Inflammatory macrophage treated with lipopolysaccharide for 1 hour (primary cell): Measurements from ENCODE around the gene ENO1.
"Not testable (repeated sequence)": the region's sequence is repeated elsewhere in the genome, so short reads cannot be mapped to it uniquely, and the experiment has no call there.

ENCODE experiments used
- DNase-seq, 2 donors: peaks; one replicate each; pipeline ENCODE4 v3.0.0-alpha.2; 2020 to 2022

ENO1 gene

DNA sequence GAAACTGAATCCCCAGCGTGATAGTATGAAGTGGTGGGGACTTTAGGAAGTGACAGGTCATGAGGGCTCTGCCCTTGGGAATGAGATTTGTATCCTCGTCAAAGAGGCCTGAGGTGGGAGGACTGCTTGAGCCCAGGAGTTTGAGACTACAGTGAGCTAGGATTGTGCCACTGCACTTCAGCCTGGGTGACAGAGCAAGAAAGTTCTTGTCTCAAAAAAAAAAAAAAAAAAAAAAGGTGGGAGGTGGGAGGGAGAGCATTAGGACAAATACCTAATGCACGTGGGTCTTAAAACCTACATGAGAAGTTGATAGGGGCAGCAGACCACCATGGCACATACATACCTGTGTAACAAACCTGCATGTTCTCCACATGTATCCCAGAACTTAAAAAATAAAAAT, 37.1 kb downstream of the ENO1 start:
- no peak for DNase-seq

DNA sequence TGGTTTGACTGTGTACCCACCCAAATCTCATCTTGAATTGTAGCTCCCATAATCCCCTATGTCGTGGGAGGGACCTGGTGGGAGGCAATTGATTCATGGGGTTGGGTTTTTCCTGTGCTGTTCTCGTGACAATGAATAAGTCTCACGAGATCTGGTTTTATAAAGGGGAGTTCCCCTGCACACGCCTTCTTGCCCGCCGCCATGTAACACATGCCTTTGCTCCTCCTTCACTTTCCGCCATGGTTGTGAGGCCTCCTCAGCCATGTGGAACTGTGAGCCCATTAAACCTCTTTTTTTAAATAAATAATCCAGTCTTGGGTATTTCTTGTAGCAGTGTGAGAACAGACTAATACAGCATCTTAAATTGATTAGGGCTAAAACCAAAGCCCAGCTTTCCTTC, 38.5 kb downstream of the ENO1 start:
- peak in 1 of 2 donors; percentile 50 for DNase-seq

DNA sequence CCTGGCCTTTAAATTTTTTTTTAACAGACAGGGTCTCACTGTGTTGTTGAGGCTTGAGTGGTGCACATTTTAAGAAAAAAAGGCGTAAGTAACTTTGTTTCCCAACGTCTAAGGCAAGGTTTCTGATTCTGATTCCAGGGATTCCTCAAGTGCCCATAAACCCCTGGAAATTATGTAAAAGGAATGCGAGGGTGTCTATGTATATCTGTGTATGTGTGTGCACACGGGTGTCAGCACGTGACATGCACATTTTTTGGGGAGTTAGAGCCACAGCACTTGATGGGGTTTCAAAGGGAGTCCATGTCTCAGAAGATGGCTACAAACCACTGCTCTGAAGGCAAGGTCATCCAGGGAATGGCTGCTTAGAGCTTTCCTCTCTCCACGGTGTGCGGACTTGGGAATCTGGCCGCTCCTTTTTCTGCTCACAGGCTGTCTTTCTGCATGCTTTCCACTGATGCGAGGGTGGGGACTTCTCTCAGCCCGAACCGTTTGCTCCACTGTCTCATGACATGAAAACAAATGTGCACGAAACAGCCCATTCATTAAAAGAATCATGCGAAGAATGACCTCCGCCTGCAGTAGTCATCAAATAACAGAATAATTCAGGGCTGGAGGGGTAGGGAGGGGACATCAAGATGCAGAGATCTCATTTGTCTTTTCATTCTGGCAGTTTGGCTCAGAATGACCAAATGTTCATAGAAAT, 42.4 kb downstream of the ENO1 start:
- DNase-seq = no peak

DNA sequence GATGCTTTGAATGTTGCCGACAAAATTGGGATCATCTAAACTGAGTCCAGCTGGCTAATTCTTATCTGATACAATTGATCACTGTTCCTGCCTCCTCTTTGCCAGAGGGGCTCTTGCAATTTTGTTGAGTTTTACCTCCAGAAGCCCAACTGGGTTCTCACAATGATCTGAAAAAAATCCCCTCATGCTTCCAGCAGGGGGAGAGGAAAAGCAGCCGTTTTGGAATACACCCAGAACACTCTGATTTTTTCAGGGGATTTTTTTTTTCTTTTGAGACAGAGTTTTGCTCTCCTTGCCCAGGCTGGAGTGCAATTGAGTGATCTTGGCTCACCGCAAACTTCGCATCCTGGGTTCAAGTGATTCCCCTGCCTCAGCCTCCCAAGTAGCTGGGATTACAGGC, 47.1 kb downstream of the ENO1 start:
- no peak for DNase-seq

DNA sequence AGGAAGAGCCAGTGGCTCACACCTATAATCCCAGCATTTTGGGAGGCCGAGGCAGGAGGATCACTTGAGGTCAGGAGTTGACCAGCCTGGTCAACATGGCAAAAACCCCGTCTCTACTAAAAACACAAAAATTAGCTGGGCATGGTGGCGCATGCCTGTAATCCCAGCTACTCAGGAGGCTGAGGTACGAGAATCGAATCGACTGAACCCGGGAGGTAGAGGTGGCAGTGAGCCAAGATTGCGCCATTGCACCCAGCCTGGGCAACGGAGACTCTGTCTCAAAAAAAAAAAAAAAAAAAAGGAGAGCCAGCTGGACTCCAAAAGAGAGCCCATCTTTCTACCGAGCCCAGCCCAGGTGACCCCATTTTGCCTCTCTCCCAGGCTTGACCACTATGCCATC, 47.8 kb downstream of the ENO1 start:
- not testable (repeated sequence) for DNase-seq

DNA sequence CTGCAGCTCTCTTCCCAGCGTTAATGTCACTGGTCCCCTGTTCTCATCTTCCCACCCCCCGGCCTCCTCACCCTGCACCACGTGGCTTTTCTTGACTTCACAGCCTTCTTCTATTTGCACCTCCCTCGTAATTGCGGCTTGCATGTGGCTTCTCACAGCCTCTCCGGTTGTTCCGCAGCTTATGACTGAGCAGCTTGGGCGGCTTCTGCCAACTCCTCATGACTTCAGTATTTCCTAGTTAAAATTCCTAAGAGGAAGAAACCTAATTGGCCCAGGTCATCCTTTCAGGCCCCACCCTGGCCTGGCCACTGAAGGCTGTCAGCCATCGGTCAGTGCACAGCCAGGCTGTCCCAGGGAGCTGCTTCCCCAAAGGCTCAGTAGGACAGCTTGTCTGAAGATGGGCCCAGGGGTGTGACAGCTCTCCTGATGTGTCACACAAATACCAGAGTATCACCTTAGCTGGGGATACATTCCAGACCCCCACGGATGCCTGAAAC, 52.5 kb downstream of the ENO1 start:
- no peak for DNase-seq

DNA sequence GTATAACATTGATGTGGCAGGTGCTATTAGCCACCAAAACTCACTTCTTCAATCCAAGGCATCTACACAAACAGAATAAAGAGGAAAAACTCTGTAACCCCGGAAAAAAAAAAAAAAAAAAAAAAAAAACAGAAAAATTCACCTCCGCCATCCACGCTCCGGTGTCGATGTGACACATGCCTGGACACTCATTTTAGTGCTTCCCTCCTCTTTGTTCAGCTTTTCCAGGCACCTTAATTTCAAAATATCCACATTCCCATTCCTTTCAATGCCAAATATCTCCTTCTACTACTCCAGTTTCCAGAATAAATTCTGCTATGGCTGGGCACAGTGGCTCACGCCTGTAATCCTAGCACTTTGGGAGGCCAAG, 55.2 kb downstream of the ENO1 start:
- DNase-seq = no peak

DNA sequence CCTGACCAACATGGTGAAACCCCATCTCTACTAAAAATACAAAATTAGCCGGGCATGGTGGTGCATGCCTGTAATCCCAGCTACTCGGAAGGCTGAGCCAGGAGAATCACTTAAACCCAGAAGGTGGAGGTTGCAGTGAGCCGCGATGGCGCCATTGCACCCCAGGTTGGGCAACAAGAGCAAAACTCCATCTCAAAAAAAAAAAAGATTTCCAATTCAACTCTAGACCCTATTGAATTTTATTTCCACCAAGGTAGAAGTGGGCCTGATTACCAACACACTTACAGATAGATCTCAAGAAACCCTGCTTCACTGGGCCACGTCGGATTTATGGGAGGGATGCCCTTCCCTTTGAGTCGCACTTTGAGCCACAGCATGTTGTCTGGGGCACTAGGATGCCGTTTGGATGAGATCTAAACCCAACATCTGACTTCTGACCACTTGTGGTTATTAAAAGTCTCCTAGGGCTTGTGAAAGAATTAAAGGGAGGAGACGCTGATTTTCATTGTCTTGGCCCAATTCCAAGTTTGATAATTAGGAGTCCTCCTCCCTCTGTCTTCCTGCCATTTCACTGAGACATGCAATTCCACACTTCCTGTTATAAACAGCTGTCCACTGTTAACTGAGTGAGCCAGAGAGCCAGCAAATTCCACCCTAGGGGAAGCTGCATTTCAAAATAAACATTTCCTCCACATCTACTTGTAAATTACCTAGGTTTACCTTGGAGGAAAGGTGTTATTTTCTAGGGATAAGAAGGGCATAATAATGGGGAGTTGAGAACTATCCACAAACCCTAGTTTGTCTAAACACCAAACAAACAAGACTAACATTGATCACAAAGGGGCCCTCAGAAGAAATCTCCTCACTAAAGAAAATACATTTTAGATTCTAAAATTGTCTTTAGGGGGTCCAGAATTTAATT, 55.9 kb downstream of the ENO1 start:
- DNase-seq = peak in 1 of 2 donors; percentile 35

DNA sequence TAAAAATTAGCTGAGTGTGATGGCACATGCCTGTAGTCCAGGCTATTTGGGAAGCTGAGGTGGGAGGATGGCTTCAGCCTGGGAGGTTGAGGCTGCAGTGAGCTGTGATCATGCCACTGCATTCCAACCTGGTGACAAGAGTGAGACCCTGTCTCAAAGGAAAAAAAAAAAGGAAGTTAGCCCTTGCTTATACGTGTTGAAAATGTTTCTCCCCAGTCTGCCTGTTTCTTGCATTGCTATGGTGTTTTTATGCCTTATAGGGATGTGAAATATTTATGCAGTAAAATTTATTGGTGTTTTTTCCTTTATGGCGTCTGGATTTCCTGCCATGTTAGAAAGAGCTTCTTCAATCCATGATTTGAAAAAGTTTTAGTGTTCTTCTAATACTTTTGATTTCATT, 57.4 kb downstream of the ENO1 start:
- DNase-seq = no peak

DNA sequence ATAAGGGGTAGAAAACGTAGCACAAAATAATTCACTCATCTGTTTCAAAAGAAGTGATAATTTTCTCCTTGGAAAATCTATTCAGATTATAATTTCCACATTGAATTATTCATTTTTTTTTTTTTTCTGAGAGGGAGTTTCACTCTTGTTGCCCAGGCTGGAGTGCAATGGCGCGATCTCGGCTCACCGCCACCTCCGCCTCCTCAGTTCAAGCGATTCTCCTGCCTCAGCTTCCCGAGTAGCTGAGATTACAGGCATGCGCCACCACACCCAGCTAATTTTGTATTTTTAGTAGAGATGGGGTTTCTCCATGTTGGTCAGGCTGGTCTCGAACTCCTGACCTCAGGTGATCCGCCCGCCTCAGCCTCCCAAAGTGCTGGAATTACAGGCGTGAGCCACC, 59.7 kb downstream of the ENO1 start:
- DNase-seq = not testable (repeated sequence)

DNA sequence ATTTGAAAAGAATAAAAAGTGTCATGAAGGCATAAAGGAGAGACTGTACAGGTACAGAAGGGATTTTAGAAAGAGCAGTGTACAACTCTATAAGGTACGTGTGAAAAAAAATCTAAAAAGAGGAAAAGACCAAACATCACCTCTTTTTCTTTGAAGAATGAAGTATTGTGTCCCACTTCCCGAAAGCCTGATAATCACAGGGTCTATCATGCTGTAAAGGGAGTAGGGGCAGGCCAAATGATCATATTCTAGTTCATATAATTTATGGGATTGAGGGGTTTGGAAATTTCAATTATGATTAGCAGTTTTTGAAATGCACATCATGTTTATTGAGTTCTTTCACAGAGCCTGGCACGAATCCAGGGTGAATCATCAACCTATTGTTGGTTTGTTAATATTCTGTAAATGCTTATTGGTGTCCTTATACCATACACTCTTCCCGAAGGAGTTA, 60.1 kb downstream of the ENO1 start:
- peak in 1 of 2 donors; percentile 35 for DNase-seq

DNA sequence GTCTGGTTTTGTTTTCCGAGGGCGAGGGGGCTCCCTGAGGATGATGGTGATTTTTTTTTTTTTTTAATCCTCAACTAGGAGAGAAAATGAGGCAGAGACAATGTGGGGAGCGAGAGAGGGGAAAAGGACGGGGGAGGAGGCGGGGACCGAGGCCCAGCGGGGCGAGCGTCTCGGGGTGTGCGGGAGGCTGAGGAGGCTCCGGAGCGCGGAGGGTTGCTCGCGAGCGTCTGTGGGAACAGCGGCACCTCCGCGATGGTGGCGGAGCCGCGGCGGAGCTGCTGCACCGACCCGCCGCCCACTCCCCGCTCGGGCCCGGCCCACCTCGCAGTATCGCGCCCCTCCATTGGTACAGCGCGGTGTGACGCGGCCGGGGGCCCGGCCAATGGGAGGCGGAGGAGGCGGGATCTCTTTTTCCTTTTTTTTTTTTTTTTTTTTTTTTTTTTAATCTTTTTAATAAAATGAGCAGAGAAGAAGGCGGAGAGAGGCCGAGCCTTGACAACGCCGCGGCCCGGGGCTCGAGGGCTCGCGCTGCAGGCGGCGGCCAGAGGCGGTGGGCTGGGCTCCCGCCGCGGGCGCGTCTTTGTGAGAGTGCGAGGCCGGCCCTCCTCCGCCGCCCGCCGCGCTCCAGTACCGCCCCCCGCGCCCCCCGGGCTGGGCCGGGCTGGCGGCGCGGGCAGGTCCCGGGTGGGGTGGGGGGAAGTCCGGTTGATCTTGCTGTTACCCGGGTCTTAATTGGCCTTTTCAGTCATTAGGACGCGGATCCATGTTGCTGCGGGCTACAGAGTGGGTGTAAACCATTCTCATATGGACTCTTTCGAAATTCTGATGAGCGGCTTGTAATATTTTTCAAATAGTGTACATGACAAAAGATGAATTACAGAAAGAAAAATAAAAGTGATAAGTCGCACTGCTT, 60.8 kb downstream of the ENO1 start, which contains the start of gene RERE:
TSS of gene RERE (minus strand) at position 229 of the 913 bp plus-strand sequence.
- DNase-seq = peak; percentile 89 to 97

DNA sequence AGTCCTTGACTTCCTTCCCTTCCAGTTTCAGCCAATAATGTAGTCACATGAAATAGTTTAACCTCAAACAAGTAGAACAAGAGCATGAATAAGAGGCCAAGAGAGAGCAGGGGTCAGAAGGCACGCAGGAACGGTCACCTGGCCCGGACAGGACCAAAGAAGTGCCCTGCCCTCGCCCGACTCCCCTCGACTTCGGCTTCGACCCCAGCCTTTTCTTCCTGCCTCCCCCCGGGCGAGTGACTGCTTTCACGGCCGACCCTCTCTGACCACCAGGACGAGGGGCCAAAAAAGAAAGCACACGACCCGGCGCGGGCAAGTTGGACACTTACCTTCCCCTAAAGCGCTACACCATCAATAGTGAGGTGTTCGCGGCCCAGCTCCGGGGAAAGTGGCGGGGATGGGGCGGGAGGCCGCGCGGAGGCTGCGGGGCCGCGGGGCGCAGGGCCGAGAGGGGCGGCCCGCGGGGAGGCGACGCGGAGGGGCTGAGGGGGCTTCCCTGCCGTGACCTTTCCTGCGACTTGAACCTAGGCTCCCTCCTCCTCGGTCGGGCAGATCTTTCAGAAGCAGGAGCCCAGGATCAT, 61.6 kb downstream of the ENO1 start:
- DNase-seq = peak in 1 of 2 donors; percentile 17

DNA sequence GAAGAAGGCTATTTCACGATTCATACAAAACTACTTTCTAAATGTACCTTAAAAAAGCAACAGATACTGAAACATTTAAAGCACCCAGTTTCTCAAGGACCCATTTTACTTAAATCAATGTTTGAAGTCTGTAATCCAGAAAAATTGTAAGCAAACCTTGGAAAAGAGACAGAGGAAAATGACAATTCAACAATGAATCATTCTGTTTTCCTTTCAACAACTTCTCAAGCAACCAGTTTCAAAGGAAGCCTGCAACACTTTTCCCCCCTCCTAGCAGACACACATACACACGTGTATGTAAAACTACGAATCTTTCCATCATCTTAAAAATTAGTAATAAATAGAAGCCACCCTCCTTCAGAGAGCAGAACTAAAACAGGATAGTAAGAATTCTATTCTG, 62.2 kb downstream of the ENO1 start:
- no peak for DNase-seq

DNA sequence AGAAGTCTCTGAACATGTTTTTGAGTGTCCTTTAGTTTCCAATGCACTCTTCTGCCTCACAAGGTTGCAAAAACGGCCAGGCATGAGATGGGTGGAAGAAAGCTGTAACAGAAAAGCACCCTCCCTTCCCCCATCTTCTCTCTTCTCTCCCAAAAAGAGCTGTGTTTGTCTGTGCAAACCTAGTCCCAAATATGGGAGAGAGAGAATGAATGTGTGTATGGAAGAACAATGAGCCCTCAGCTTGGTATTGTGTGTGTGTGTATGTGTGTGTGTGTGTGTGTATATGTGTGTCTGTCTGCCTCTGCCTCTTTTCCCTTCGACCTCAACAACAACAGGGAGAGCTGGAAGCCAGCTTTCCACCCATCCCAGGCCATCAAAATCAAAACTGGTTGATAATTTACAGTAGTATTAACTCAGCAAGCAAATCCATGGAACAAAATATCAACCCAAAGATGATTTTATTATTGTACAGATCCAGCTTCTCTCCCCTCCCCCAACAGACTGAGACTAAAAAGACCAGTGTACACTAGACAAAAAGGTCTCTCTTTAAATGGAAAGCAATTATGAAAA, 62.8 kb downstream of the ENO1 start:
- DNase-seq = no peak

DNA sequence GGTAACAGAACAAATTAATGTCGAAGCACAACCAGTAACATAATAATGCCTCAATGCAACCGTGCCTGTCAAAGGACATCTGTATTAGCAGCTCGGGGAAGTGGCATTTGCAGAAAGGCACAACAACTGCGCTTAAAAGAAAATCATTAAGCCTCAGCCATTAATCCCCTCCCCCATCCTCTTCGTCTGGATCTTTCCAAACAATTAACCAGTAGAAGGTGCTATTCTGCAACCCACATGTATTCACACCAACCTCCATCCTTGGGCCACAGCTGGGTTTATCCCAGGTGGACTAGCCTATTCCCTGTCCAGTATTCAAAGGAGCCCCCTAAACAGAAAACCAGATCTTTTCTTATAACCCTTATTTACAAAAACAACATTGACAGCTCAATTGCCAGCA, 63.6 kb downstream of the ENO1 start:
- DNase-seq = no peak

DNA sequence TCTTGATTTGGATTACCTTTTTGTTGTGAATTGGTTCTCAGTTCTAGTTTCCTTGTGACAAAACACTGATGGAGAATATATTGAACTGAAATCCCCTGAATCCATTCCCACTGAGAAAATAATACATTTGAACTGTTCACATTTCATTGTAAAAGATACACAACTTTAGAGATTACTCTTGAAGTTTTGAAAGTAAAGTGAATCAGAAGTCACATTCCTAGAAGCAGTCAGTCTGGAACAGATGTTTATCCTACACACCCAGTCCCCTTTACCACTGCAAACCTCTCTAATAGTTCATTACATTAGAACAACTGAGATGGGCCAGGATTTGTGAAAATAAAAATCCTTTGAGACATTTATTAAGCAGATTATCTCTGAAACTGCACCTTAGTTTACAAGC, 64.5 kb downstream of the ENO1 start:
- no peak for DNase-seq

DNA sequence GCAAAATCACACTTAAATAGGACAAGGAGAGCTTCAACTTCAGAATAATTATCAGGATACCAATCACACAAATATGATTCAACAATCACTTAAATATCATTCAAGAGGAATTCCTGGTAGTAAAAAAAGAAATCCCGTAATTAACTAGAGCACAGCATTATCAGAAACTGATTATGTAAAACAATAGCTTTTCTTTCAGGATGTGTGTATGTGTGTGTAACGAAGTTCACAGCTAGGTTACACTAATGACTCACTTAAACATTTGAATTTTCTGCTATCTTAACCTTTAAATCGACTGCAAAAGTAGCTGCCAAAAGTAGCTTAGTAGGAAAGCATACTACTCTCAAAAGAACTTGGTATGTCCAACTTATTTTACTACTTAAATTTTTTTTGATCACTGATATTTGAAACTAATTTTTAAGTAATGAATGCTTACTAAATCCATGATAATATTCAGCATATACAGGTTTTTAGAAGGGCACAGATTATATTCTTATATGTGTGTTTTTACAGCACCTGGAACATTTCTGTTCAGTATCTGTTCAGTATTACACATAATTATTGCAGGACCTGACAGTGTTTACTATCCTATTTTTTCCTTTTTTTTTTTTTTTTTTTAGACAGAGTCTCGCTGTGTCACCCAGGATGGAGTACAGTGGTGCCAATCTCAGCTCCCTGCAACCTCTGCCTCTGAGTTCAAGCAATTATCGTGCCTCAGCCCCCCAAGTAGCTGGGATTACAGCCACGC, 65.3 kb downstream of the ENO1 start:
- no peak for DNase-seq

DNA sequence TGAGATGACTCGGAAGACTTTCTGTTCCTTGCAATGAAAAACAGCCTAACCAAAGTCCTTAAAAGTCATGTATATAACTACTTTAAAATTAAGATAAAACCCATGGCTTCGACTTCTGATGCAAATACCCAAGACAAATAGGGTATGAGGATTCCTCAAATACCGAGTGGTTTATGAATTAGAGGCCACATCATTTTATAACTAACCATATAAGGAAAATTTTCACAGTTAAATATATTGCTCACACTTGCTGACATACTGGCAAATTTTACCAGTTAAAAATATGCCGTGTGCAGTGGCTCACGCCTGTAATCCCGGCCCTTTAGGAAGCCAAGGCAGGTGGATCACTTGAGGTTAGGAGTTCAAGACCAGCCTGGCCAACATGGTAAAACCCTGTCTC, 66.4 kb downstream of the ENO1 start:
- no peak for DNase-seq
